ENCODE measurements around the gene CCND1.

DNA sequence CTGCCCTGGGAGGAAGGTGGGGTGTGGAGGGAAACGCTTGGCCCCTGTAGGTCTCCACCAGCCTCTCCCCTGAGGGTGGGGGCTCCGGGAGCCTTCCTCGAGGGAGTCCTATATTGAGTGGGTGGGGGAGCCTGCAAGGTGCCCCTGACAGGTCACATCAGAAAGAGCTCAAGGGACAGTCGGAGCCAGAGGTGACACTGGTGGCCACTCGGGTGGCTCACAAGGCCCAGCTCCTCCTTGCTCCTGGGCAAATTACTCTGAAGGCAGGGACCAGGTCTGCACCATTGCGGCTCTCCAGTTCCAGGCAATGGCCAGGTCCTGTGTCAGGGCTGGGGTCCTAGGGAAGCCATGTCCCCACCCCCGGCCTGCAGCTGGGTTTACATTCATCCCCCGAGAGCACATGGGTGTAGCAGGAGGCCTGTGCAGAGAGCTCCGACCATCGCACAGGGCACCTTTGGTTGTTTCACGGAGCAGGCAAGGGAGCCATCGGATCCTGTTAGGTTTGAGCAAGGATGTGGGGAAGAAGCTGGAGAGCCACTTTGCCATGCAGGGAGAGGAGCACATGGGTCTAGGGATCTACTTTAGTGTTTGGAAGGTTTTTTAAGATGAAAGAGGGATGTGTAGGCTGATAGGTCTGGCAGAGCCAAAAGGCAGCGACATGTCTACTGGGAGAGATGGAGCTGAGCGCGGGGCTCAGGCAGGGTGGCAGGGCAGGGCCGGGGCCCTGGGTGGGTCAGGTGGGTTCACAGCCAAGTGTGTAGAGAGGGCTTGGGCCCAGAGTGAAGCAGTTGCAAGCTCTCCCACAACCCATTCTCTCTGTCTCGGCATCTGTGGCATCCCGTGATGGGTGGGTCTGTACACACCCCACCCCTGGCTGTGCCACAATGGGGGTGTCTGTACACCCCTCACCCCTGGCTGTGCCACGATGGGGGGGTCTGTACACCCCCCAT is 14.8 kb downstream of the CCND1 start:
- TF ChIP-seq ATF7 (IDR thresholded peaks at IDR 0.05; ENCODE audit: low read depth) (no peak), EGR1 (IDR thresholded peaks at IDR 0.05; ENCODE audit: borderline replicate concordance in 1 of 2, low read depth in 2 of 2, low read length in 2 of 2) (no peak), NR2F1 (conservative IDR thresholded peaks at IDR 0.05) (no peak)
- TF ChIP-seq, protein P1, sequence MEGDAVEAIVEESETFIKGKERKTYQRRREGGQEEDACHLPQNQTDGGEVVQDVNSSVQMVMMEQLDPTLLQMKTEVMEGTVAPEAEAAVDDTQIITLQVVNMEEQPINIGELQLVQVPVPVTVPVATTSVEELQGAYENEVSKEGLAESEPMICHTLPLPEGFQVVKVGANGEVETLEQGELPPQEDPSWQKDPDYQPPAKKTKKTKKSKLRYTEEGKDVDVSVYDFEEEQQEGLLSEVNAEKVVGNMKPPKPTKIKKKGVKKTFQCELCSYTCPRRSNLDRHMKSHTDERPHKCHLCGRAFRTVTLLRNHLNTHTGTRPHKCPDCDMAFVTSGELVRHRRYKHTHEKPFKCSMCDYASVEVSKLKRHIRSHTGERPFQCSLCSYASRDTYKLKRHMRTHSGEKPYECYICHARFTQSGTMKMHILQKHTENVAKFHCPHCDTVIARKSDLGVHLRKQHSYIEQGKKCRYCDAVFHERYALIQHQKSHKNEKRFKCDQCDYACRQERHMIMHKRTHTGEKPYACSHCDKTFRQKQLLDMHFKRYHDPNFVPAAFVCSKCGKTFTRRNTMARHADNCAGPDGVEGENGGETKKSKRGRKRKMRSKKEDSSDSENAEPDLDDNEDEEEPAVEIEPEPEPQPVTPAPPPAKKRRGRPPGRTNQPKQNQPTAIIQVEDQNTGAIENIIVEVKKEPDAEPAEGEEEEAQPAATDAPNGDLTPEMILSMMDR (IDR thresholded peaks at IDR 0.05 in 2 of 3, conservative IDR thresholded peaks at IDR 0.05 in 1 of 3; ENCODE audit: control insufficient read depth in 2 of 3, extremely low read depth in 1 of 3, insufficient read depth in 1 of 3, low read depth in 3 of 3, low read length in 3 of 3): no peak
